Measurements from ENCODE around the gene SHQ1.

The SHQ1 gene

GRCh38 chr3:72887705-72888545 lies 39.7 kb upstream of the SHQ1 start, which contains the start of gene GXYLT2 (continued):
- TF ChIP-seq CSRNP3 (CRISPR knock-in tag; IDR thresholded peaks at IDR 0.05) (no peak), TOX (CRISPR knock-in tag; IDR thresholded peaks at IDR 0.05; ENCODE audit: borderline replicate concordance) (no peak), SNAI2 (CRISPR knock-in tag; IDR thresholded peaks at IDR 0.05) (no peak), PATZ1 (CRISPR knock-in tag; IDR thresholded peaks at IDR 0.05; ENCODE audit: borderline replicate concordance) (no peak)

- ATAC-seq, result peak; percentile 12
- no peak for TF ChIP-seq TCF4 (CRISPR knock-in tag; IDR thresholded peaks at IDR 0.05; ENCODE audit: borderline replicate concordance)
- TF ChIP-seq BACH2 (CRISPR knock-in tag; IDR thresholded peaks at IDR 0.05; ENCODE audit: borderline replicate concordance), result no peak
- TF ChIP-seq SNAI2 (CRISPR knock-in tag; IDR thresholded peaks at IDR 0.05), result no peak
- TF ChIP-seq CSDC2 (CRISPR knock-in tag; IDR thresholded peaks at IDR 0.05), result no peak
- no peak for TF ChIP-seq ZNF70 (CRISPR knock-in tag; IDR thresholded peaks at IDR 0.05)
- TF ChIP-seq CSRNP3 (CRISPR knock-in tag; IDR thresholded peaks at IDR 0.05), result no peak
- TF ChIP-seq PPARA (CRISPR knock-in tag; IDR thresholded peaks at IDR 0.05; ENCODE audit: borderline replicate concordance), result no peak
- no peak for TF ChIP-seq ZNF565 (CRISPR knock-in tag; conservative IDR thresholded peaks at IDR 0.05; ENCODE audit: low read depth)
- no peak for TF ChIP-seq ZFP3 (CRISPR knock-in tag; IDR thresholded peaks at IDR 0.05)
- no peak for TF ChIP-seq OSR1 (CRISPR knock-in tag; IDR thresholded peaks at IDR 0.05)
- no peak for TF ChIP-seq GLIS3 (CRISPR knock-in tag; IDR thresholded peaks at IDR 0.05)
- TF ChIP-seq RARB (CRISPR knock-in tag; IDR thresholded peaks at IDR 0.05), result no peak
Observed at GRCh38 chr3:72887343-72887704, 39.1 kb upstream of the SHQ1 start.

GRCh38 chr3:72872183-72872582 lies 23.9 kb upstream of the SHQ1 start:
- ATAC-seq, result peak; percentile 95
- no peak for TF ChIP-seq BACH2 (CRISPR knock-in tag; IDR thresholded peaks at IDR 0.05; ENCODE audit: borderline replicate concordance)
- no peak for TF ChIP-seq ZNF8 (CRISPR knock-in tag; IDR thresholded peaks at IDR 0.05)
- no peak for TF ChIP-seq ISL1 (CRISPR knock-in tag; IDR thresholded peaks at IDR 0.05)
- TF ChIP-seq POU6F1 (CRISPR knock-in tag; IDR thresholded peaks at IDR 0.05; ENCODE audit: borderline replicate concordance, low read depth), result no peak
- TF ChIP-seq CREB5 (CRISPR knock-in tag; IDR thresholded peaks at IDR 0.05; ENCODE audit: low read depth), result no peak
- no peak for TF ChIP-seq ZNF565 (CRISPR knock-in tag; conservative IDR thresholded peaks at IDR 0.05; ENCODE audit: low read depth)
- TF ChIP-seq PATZ1 (CRISPR knock-in tag; IDR thresholded peaks at IDR 0.05; ENCODE audit: borderline replicate concordance), result no peak
- no peak for TF ChIP-seq RARB (CRISPR knock-in tag; IDR thresholded peaks at IDR 0.05)
- no peak for TF ChIP-seq GLIS3 (CRISPR knock-in tag; IDR thresholded peaks at IDR 0.05)
- TF ChIP-seq SNAI2 (CRISPR knock-in tag; IDR thresholded peaks at IDR 0.05), result no peak

Measured in SK-N-SH treated with all-trans-retinoic acid at 6 μM for 48 hours (cell line).